ENCODE data around the gene TOR1AIP1.

Gene TOR1AIP1

DNA sequence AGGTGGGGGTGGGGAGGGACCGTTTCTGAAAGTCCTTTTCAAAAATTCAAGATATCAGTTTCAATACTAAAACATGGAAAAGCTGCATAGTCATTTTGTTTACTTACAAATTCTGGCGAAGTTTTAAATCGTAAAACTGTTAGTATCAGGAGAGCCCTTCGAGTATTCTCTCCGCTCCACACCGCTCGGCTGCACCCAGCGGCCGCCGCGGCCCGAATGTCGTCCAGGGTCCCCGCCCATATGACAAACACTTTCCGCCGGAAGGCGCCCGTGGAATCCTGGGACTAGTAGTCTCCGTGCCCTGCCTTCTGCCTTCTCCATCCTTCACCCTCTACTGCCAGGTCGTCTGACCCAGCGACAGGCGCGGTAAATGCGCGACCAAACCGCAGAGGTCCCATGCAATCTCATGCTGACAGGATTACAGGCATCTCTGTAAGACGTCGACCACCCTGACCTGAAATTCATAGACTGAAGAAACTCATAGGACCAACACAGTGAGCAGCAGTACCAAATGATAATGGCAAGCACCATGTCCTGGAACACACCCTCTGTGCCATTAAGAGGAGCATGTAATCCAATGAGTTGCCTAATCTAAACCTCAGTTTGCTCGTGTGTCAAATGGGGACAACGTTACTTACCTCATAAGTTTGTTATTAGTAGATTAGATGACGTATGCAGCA is 4.4 kb upstream of the TOR1AIP1 start, which contains the start of gene TOR1AIP2:
TSS of gene TOR1AIP2 (minus strand) at position 218 of the 680 bp plus-strand sequence. CDS start 25,138 bp downstream, outside the sequence.
- Mint-ChIP-seq H3K27ac (peak within 1 kb of the TSS; percentile 85), H3K9me3 (no peaks in the 10 kb centered on the region), H3K4me1 (peaks cover 63% of the 10 kb centered on the region), H3K27me3 (ENCODE audit: low read depth, poor library complexity) (peaks cover 3% of the 10 kb centered on the region), H3K4me3 (peak within 1 kb of the TSS; percentile 94), H3K36me3 (ENCODE audit: low read depth) (peaks cover 30% of the 10 kb centered on the region)
- TF ChIP-seq, protein P1, sequence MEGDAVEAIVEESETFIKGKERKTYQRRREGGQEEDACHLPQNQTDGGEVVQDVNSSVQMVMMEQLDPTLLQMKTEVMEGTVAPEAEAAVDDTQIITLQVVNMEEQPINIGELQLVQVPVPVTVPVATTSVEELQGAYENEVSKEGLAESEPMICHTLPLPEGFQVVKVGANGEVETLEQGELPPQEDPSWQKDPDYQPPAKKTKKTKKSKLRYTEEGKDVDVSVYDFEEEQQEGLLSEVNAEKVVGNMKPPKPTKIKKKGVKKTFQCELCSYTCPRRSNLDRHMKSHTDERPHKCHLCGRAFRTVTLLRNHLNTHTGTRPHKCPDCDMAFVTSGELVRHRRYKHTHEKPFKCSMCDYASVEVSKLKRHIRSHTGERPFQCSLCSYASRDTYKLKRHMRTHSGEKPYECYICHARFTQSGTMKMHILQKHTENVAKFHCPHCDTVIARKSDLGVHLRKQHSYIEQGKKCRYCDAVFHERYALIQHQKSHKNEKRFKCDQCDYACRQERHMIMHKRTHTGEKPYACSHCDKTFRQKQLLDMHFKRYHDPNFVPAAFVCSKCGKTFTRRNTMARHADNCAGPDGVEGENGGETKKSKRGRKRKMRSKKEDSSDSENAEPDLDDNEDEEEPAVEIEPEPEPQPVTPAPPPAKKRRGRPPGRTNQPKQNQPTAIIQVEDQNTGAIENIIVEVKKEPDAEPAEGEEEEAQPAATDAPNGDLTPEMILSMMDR (IDR thresholded peaks at IDR 0.05): no peak
- peak; percentile 85 for DNase-seq

DNA sequence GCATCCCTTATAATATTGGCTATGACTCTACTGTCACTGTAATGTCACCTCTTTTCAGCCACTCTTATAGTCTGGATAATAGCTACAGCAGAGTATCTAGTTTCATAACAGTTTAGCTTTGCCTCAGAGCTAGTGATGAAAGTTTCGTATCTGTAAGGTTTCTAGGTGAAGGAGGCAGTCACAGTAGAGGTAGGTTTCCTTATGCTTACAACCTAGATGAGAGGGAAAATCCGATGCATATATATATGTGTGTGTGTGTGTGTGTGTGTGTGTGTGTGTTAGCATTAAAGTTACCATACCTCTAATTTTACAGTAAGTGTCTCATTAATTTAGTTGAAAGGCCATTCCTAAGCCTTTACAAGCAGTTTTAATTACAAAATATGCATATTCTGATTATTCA is 2.3 kb upstream of the TOR1AIP1 start:
- peaks cover 3% of the 10 kb centered on the region for H3K27me3 Mint-ChIP-seq (ENCODE audit: low read depth, poor library complexity)
- TF ChIP-seq, protein P1 (IDR thresholded peaks at IDR 0.05): no peak
- H3K4me3 Mint-ChIP-seq: no peak overlapping the region
- H3K4me1 Mint-ChIP-seq: peaks cover 65% of the 10 kb centered on the region
- peaks cover 12% of the 10 kb centered on the region for H3K36me3 Mint-ChIP-seq (ENCODE audit: low read depth)
- no peak for DNase-seq
- H3K9me3 Mint-ChIP-seq: no peaks in the 10 kb centered on the region
- no peak overlapping the region for H3K27ac Mint-ChIP-seq

DNA sequence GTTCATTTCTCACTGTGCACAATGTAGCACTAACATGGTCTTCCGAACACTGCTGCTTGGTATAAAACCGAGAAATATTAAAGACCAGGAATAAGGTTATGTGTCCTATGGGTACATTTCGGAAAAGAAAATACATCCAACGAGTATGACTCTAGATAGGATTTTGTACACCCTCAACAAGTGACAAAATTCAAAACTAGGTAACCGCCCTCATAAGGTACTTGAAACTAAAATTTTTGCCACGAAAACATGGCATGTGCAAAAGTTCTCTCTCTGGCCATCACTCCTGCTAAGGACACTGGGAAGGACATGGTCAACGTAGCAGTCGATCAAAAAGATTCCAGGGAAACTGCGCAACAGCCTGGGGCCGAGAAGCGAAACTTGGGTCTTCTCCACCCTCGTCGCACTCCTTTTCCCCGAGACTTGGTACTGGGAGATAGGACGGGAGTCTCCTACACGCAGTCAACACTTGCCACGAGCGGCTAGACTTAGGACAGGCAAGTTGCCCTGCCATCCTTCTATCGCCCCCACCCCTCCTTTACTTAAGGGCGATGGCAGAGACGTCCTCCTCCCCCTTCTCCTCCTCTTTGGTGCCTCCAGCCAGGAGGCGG is 338 bp upstream of the TOR1AIP1 start:
- peaks cover 3% of the 10 kb centered on the region for H3K27me3 Mint-ChIP-seq (ENCODE audit: low read depth, poor library complexity)
- no peaks in the 10 kb centered on the region for H3K9me3 Mint-ChIP-seq
- TF ChIP-seq, protein P1 (IDR thresholded peaks at IDR 0.05): no peak
- no peak for DNase-seq
- peak overlapping the region; percentile 97 for H3K4me3 Mint-ChIP-seq
- peaks cover 50% of the 10 kb centered on the region for H3K4me1 Mint-ChIP-seq
- peaks cover 3% of the 10 kb centered on the region for H3K36me3 Mint-ChIP-seq (ENCODE audit: low read depth)
- H3K27ac Mint-ChIP-seq: peak overlapping the region; percentile 100

DNA sequence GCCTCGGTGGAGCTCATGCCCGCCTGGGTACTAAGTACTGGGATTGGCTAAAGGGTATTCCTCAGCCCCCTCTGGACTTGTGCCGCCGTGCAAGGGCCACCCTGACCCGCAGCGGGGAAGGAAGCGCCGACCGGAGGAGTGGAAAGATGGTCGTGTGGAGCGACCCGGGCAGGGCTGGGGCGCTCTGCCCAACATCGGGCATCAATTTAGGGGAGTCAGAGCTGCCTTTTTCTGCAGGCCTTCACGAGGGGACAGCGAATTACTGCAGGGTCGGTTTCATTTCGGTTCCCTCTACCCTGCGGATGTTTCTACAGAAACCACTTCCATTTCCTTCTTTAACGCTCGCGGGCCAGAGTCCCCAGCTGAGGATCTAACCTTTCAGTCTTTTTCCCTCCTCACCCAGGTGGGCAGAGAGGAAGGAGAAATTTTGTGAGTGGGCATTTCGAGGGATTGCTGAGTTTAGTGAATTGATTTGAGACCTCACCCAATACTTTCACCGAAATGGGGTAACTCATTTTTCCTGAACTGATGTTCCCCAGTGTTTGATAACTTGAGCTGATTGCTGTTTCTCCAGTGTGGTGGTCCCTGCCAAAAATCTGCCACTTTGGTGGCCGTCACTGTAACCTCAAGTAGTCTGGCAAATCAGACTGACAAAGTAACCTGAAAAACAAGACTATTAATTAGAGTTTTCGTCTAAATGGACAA is 1.1 kb downstream of the TOR1AIP1 start:
- H3K4me3 Mint-ChIP-seq: peak overlapping the region; percentile 97
- peaks cover 3% of the 10 kb centered on the region for H3K36me3 Mint-ChIP-seq (ENCODE audit: low read depth)
- no peaks in the 10 kb centered on the region for H3K9me3 Mint-ChIP-seq
- DNase-seq: no peak
- H3K4me1 Mint-ChIP-seq: peaks cover 40% of the 10 kb centered on the region
- H3K27ac Mint-ChIP-seq: peak overlapping the region; percentile 100
- no peaks in the 10 kb centered on the region for H3K27me3 Mint-ChIP-seq (ENCODE audit: low read depth, poor library complexity)
- TF ChIP-seq, protein P1 (IDR thresholded peaks at IDR 0.05): no peak

GRCh38 chr1:179883745-179884138 is 1.7 kb downstream of the TOR1AIP1 start:
- TF ChIP-seq, protein P1 (IDR thresholded peaks at IDR 0.05): no peak
- Mint-ChIP-seq H3K27me3 (ENCODE audit: low read depth, poor library complexity) (no peaks in the 10 kb centered on the region), H3K9me3 (no peaks in the 10 kb centered on the region), H3K27ac (peak overlapping the region; percentile 100), H3K4me3 (peak overlapping the region; percentile 97), H3K4me1 (peaks cover 37% of the 10 kb centered on the region), H3K36me3 (ENCODE audit: low read depth) (peaks cover 3% of the 10 kb centered on the region)
- DNase-seq: no peak

Measured in nephron progenitor cell (in vitro differentiated cells).